B cell (primary cell): ENCODE data around the gene APOBEC3H.

Source experiments
- CTCF ChIP-seq: fragments of 200-600 bp; IDR thresholded peaks from one replicate; pipeline ENCODE4 v1.8.0; 2022; ENCODE audit warnings: antibody characterized with exemption, mild to moderate bottlenecking
- EZH2 ChIP-seq: IDR thresholded peaks from 2 replicates; pipeline ENCODE4 v1.6.1; 2012; ENCODE audit warnings: borderline replicate concordance, low read depth, mild to moderate bottlenecking, moderate library complexity, low read length; ENCODE audit not compliant: insufficient read depth, poor library complexity, severe bottlenecking

GRCh38 chr22:39146256-39147101 lies 49.4 kb downstream of the APOBEC3H start:
- TF ChIP-seq CTCF (no peak), EZH2 (no peak)
